GM13977 (cell line): ENCODE data around the gene NKD2.

Experiments used
- DNase-seq: peaks from one replicate; pipeline ENCODE4 v3.0.0; 2012; ENCODE audit warnings: low spot score
- CTCF ChIP-seq: IDR thresholded peaks from 2 replicates; pipeline ENCODE4 v1.5.1; 2012; ENCODE audit warnings: mild to moderate bottlenecking, control low read depth; ENCODE audit not compliant: insufficient read depth; ENCODE audit errors: extremely low read depth, missing control alignments
- in situ Hi-C: fragments of 300-500 bp; cut with MboI; formaldehyde crosslinking; loops from one replicate; pipeline ENCODE4 v1.12.0; 2022; ENCODE audit warnings: low sequenced_read_pairs, low pct_unique_long_range_greater_than_20kb, mixed read lengths, inconsistent platforms; ENCODE audit not compliant: unreplicated experiment

The NKD2 gene

GRCh38 chr5:1086137-1086536, 77.5 kb downstream of the NKD2 start:
- DNase-seq = no peak
- in situ Hi-C loops = no loop called here
- TF ChIP-seq CTCF = no peak

- in situ Hi-C loops = no loop called here
- DNase-seq = no peak
Observed at GRCh38 chr5:1086871-1087270, 78.3 kb downstream of the NKD2 start.

GRCh38 chr5:1087428-1087827, 78.8 kb downstream of the NKD2 start:
- in situ Hi-C loops = no loop called here
- no peak for TF ChIP-seq CTCF
- DNase-seq = no peak

More at GRCh38 chr5:1086871-1087270, 78.3 kb downstream of the NKD2 start:
- no peak for TF ChIP-seq CTCF

- no peak for TF ChIP-seq CTCF
- in situ Hi-C loops = no loop called here
- no peak for DNase-seq
Observed at GRCh38 chr5:1088031-1088430, 79.4 kb downstream of the NKD2 start.
